Activated naive CD4-positive, alpha-beta T cell treated with anti-CD3 and anti-CD28 coated beads, Interleukin-2, amount 50 U/mL, for 16 hours (primary cell): ENCODE data around the gene SPOCK2.

ENCODE experiments used
- DNase-seq: peaks from one replicate; pipeline ENCODE4 v3.0.0-alpha.2; 2020

The SPOCK2 gene

DNA sequence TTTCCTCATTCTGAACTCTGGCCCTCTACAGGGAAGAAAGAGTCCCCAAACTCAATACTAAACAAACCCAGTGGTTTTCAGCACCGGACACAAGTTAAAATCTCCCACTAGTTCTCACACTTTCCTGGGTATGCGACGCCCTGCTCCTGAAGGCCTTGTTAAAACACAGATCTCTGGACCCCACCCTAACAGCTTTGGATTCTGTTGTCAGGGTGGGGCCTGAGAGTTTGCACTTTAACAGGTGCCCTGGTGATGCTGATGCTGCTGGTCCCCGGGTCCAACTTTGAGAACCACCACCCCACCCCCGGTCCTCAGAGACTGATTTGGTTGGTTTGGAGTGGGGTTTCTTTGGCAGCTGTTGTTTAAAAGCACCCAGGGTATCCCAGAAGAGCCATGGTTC lies 62.5 kb downstream of the SPOCK2 start:
- DNase-seq = no peak

- DNase-seq = no peak
Observed at GRCh38 chr10:72025400-72025799, 63.0 kb downstream of the SPOCK2 start.

- DNase-seq = no peak
Observed at GRCh38 chr10:72024596-72024995, 63.8 kb downstream of the SPOCK2 start.

DNA sequence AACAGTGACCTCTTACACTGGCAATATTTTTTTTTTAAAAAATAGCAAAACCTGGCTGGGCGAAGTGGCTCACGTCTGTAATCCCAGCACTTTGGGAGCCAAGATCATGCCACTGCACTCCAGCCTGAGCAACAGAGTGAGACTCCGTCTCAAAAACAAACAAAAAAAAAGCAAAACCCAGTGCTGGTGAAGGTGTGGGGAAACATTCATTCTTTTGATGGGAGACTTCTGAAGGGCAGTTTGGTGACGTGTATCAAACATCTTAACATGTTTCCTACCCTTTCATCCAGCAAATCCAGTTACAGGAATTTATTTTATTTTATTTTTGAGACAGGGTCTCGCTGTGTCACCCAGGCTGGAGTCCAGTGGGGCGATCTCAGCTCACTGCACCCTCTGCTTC lies 66.1 kb downstream of the SPOCK2 start:
- no peak for DNase-seq

DNA sequence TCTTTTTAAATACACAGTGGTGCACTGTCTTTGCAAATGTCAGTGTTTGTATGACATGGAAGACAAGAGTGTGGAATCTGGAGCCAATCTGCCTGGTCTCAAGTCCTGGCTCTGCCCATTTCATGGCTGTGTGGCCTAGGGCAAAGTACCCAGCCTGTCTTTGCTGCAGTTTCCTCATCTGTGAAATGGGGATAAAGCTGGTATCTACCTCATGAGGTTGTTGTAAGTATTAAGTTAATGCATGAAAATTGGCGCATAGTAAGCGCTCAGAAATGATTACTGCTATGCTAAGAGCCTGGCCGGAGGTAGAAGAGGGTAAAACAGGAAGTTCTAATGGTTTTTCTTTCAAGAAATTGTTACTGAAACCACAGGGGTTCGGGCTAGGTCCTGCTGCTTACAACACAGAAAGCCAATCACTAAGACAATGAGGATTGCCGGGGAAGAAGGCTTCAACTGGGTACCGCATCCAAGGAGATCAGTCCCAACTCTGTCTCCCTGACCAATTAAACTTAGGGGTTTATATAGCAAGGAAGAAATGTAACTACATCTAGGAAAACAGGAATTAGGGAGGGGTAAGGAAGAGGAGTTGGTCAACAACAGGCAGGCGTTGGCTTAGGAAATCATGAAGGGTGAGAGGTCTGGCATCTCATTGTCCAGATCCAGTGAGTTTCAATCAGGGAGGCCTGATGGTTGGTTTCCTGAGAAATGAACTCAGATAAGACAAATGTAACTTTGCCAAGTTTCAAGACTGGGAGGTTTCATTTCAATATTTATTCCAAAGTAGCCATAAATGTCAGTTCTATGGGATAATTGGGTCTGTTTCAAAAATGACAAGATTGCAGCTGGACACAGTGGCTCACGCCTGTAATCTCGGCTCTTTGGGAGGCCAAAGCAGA lies 67.2 kb downstream of the SPOCK2 start:
- DNase-seq = no peak

DNA sequence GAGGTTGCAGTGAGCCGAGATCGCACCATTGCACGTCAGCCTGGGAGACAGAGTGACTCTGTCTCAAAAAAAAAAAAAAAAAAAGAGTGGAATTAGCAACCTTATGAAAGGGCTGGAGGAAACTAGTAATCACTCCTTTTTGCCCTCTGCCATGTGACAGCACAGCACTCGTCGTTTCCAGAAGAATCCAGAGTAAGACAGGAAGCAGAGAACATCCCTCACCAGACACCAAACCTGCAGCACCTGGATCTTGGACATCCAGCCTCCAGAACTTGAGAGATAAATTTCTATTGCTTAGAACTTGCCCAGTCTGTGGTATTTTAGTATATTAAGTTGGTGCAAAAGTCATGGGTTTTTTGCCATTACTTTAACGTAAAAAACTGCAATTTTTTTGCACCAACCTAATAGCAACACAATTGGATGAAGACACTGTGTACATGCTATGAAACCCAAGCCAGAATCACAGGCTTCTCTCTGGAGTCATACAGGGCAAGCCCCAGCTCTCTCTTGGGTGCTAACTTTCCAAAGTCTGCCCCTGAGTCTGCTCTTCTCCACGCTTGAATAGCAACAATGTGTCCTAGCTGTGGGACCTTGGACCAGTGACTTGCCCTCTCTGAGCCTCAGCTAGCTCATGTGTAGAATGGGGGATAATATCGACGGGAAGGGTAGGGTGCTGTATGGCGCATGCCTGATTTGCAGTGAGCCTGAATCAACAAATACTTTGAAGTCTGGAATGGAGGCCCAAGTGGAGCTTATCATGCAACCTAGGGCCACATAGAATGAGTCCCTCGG lies 69.1 kb downstream of the SPOCK2 start:
- no peak for DNase-seq

DNA sequence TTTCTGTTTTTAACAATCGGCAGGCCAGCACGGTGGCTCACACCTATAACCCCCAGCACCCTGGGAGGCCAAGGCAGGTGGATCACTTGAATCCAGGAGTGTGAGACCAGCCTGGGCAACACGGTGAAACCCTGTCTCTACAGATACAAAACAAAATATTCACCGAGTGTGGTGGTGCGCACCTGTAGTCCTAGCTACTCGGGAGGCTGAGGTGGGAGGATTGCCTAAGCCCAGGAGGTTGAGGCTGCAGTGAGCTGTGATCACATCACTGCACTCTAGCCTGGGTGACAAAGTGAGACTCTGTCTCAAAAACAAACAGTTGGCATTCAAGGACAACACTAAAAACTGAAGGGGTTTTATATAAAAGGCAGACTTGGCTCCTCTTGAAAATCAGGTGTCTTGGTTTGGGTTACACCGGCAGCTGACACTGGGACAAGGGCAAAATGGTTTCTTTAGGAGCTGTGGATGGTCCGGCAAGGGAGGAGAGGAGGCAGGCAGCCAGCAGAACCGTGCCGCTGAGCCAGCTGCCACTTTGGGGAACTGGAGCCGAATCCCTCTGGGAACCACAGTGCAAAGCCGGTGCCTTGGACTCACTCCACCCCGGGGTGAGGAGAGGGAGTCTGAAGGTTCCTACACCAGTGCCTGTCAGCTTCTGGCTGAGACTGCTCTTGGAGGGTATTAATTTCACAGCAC lies 71.6 kb downstream of the SPOCK2 start:
- DNase-seq = no peak

- DNase-seq = no peak
Observed at GRCh38 chr10:72015841-72016240, 72.5 kb downstream of the SPOCK2 start.

DNA sequence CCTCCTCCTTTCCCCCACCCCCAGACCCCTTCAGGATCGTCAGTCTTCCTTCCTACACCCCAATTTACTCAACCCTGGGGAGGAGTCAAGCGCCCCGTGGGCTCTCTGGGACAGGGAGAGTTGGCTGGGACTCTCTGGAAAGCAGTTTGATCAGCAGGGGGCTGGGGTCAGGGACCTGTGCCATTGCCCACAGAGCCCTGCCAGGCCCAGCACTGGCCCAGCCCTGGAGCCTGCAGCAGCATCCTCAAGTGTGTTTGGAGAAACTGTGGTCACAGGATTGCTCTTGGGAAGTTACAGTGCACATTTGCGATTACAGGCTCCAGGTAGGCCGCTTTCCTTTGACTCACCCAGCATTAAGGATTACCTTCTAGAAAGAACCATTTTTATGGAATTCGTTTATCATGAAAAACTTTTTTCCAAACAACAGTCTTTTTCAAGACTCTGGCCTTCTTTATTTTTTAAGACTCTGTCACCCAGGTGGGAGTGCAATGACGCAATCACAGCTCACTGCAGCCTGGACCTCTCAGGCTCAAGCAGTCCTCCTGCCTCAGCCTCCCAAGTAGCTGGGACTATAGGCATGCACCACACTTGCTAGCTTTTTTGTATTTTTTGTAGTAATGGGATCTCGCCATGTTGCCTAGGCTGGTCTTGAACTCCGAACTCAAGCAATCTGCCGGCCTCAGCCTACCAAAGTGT lies 73.4 kb downstream of the SPOCK2 start:
- DNase-seq = no peak

GRCh38 chr10:72014197-72014596 lies 74.2 kb downstream of the SPOCK2 start:
- no peak for DNase-seq

DNA sequence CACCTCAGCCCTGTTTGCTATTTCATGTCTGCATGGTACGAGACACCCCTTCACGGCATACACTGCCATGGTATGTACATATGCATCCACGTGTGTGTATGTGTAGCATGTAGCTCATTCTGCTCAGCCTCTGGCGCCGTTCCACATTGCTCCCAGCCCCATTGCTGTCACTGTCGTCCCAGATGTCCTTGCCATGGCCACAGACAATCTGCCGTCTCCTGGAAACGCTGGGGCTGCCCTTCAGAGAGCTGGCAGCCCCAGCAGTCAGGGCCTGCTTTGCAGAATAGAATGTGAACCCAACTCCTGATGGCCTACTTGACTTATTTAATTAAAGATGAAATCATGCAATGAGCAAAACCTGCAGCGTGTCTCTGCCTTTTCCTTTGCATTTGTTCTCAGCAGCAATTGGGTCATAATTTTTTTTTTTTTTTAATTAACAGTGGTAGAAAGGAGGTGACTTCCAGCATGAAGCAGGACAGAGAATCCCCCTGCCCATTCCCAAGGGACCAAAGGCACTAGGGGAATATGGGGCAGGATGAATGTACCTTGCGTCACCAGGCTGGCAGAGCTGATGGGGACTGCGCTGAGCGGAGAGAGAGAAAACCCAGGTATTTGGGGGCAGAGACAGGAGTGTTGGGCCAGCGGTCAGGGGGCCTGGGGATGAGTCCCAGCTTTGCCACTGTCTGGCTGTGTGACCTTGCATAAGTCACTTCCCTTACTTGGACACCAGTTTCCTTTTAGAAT lies 75.0 kb downstream of the SPOCK2 start:
- DNase-seq = no peak

DNA sequence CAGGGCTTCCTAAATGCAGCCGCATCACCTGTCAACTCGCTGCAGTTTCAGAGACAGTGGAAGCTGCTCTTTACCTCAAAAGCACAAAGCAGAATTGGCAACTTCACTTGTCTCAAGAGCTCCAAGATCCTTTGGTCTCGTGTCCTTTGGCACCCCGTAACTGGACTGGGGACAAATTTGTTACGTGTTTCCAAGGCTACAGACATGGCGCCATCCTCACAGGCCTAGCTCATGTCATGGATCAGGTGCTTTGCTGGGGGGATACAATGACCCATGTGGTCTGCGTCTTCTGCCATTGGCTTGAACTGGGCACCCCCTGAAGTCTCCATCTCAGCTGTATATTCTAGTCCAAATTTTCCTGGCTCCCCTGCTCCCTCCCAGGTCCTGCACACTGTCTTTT lies 75.6 kb downstream of the SPOCK2 start:
- DNase-seq = no peak

DNA sequence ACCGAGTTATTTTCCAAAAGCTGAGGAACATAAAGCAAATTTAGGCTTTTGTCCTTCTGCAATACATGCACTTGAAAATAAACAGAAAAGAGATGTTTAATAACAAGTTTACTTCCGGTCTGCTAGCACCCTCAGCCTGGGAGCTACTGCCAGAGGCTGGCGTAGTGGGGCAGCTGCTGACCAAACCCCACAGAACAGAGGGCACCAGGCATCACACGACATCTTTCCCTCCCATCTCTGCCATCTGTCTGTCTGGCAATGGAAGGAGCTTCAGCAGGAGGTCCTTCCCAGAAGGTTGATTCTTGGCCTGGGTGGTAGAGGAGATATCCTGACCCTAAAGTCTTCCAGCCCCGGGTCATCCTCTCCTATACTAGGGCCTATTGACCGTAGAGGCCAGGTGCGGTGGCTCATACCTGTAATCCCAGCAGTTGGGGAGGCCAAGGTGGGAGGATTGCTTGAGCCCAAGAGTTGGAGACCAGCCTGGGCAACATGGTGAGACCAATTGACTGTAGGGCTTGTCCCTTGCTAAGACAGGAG lies 76.3 kb downstream of the SPOCK2 start:
- DNase-seq = no peak

DNA sequence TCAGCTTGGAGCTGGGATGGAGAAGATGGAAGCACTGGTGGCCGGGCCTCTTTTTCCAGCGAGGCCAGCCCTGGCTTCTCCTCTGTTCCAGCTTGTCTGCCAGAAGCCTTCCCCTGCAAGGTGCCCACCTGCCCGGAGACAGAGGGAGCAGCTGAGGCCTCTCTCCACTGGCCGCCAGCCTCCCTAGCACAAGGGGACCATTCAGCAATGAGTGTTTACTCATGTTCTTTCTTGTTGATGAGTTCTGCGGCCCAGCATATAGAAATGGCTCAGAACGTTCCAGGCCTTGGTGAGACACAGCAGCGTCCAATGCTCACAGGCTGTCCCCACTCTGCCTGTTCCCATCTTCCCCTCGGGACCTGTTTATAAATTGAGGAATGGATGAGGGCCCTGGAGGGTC lies 76.9 kb downstream of the SPOCK2 start:
- no peak for DNase-seq

- no peak for DNase-seq
Observed at GRCh38 chr10:72011016-72011415, 77.3 kb downstream of the SPOCK2 start.

GRCh38 chr10:72010234-72010973 lies 77.9 kb downstream of the SPOCK2 start:
- DNase-seq = no peak

GRCh38 chr10:72009425-72010081 lies 78.8 kb downstream of the SPOCK2 start:
- DNase-seq = no peak

- DNase-seq = no peak
Observed at GRCh38 chr10:72009051-72009424, 79.3 kb downstream of the SPOCK2 start.
